DND-41 (cell line): Measurements from ENCODE around the gene GBX1.

Experiments
- ATAC-seq: fragments of 200-7000 bp; cut with Tn5 transposase; 3 replicates; pipeline ENCODE4 v1.9.1; 2021; ENCODE audit warnings: low read depth; ENCODE audit not compliant: insufficient read depth
- DNase-seq: peaks from one replicate; pipeline ENCODE4 v3.0.0-alpha.2; 2020
- H2AFZ ChIP-seq: 2 replicates; pipeline ENCODE4 v1.6.0; 2012; ENCODE audit warnings: low read depth, low read length
- H3K27ac ChIP-seq: 2 replicates; pipeline ENCODE4 v1.5.1; 2012; ENCODE audit warnings: low read length, inconsistent platforms
- H3K27me3 ChIP-seq: fragments of 200-600 bp; sonication (generic); 2 replicates; pipeline ENCODE4 v1.6.0; 2012; ENCODE audit warnings: low read length, mild to moderate bottlenecking, inconsistent platforms; ENCODE audit not compliant: insufficient read depth, poor library complexity
- H3K36me3 ChIP-seq: 2 replicates; pipeline ENCODE4 v1.5.1; 2012; ENCODE audit warnings: low read length, inconsistent platforms; ENCODE audit not compliant: insufficient read depth
- H3K4me1 ChIP-seq: 2 replicates; pipeline ENCODE4 v1.5.1; 2012; ENCODE audit warnings: mild to moderate bottlenecking, low read length; ENCODE audit not compliant: insufficient read depth
- H3K4me2 ChIP-seq: 2 replicates; pipeline ENCODE4 v1.6.0; 2012; ENCODE audit warnings: mild to moderate bottlenecking, moderate library complexity, low read length, inconsistent platforms; ENCODE audit not compliant: insufficient read depth
- H3K4me3 ChIP-seq, 2 experiments: fragments of 200-600 bp in 1 of 2; shearing (Covaris generic) in 1 of 2; 2 replicates each; pipeline ENCODE4 v1.5.1; 2012 to 2016; ENCODE audit warnings: inconsistent platforms in 2 of 2, low read length in 2 of 2, mild to moderate bottlenecking in 2 of 2, low read depth in 1 of 2, moderate library complexity in 1 of 2
- H3K79me2 ChIP-seq: 2 replicates; pipeline ENCODE4 v1.6.0; 2012; ENCODE audit warnings: low read length, inconsistent platforms; ENCODE audit not compliant: insufficient read depth
- H3K9ac ChIP-seq: 2 replicates; pipeline ENCODE4 v1.6.0; 2012; ENCODE audit warnings: low read depth, mild to moderate bottlenecking, inconsistent platforms, low read length, moderate library complexity
- H3K9me3 ChIP-seq: 2 replicates; pipeline ENCODE4 v1.5.1; 2012; ENCODE audit warnings: low read length, moderate library complexity, mild to moderate bottlenecking, inconsistent platforms; ENCODE audit not compliant: insufficient read depth, severe bottlenecking
- H4K20me1 ChIP-seq: 2 replicates; pipeline ENCODE4 v1.6.0; 2012; ENCODE audit warnings: low read length; ENCODE audit not compliant: insufficient read depth
- EZH2 ChIP-seq: IDR thresholded peaks from 3 replicates; pipeline ENCODE4 v1.6.1; 2012; ENCODE audit warnings: borderline replicate concordance, low read depth, mild to moderate bottlenecking, moderate library complexity, low read length, inconsistent platforms; ENCODE audit not compliant: severe bottlenecking
- TF ChIP-seq, protein P1 (sequence below): IDR thresholded peaks from 2 replicates; pipeline ENCODE4 v1.5.1; 2012; ENCODE audit warnings: borderline replicate concordance, low read length, moderate library complexity, mild to moderate bottlenecking; ENCODE audit not compliant: poor library complexity, severe bottlenecking; ENCODE audit errors: extremely low read depth

The GBX1 gene

DNA sequence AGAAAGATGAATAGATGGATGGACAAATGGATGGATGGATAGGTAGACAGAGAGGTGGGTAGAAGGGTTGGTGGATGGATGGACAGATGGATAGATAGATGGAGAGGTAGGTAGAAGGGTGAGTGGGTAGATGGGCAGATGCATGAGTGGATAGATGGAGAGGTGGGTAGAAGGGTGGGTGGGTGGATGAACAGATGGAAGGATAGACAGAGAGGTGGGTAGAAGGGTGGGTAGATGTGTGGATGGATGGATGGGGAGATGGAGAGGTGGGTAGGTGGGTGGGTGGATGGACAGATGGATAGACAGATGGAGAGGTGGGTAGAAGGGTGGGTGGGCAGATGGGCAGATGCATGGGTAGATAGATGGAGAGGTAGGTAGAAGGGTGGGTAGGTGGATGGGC is 30.4 kb upstream of the GBX1 start:
- Histone ChIP-seq H3K4me2 (no peak overlapping the region), H3K4me3 (no peak overlapping the region), H3K36me3 (no peaks in the 10 kb centered on the region), H3K79me2 (no peaks in the 10 kb centered on the region), H2AFZ (no peak overlapping the region), H3K27me3 (peaks cover 39% of the 10 kb centered on the region), H3K4me1 (no peaks in the 10 kb centered on the region), H3K27ac (no peak overlapping the region), H4K20me1 (no peaks in the 10 kb centered on the region; the same call in 1 of the 2 replicates), H3K9ac (no peak overlapping the region), H3K9me3 (no peaks in the 10 kb centered on the region)
- ATAC-seq = no peak
- DNase-seq = no peak
- no peak for TF ChIP-seq EZH2
- TF ChIP-seq, protein P1, sequence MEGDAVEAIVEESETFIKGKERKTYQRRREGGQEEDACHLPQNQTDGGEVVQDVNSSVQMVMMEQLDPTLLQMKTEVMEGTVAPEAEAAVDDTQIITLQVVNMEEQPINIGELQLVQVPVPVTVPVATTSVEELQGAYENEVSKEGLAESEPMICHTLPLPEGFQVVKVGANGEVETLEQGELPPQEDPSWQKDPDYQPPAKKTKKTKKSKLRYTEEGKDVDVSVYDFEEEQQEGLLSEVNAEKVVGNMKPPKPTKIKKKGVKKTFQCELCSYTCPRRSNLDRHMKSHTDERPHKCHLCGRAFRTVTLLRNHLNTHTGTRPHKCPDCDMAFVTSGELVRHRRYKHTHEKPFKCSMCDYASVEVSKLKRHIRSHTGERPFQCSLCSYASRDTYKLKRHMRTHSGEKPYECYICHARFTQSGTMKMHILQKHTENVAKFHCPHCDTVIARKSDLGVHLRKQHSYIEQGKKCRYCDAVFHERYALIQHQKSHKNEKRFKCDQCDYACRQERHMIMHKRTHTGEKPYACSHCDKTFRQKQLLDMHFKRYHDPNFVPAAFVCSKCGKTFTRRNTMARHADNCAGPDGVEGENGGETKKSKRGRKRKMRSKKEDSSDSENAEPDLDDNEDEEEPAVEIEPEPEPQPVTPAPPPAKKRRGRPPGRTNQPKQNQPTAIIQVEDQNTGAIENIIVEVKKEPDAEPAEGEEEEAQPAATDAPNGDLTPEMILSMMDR = no peak

DNA sequence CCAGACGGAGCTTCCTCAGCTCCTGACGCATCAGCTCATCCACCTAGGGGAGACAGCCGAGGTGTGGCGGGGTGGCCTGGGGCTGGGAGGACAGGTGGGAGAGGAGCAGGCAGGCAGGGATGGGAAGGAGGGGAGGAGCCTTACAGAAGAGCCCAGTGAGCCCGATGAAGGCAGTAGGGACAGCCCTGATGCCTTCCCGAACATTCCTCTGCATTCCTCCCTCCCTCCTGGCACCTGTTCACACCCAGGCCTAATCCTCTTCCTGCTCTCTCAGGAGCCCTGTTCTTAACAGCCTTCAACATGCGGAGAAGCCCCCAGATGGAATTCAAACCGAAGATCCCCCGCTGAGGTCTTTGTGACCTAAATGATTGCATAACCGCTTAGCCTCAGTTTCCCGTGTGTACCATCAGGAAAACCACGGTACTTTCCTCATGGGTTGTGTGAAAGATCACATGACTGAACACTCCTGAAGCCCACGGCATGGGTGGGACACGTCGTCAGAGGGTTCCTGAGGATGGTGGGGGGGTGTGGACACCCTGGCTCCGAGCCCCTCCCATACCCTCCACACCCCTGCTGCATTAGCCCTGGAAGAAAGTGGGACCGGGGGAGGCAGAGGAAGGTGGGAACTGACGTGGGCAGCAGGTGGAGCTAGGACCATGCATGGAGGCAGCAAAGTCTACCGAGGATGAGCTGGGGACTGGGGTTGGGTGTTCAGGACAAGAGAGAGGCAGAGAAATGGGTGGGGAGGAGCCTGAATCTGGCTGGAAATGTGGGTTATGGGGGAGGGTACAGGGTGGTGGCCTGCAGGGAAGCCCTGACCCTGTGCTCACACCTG is 28.3 kb upstream of the GBX1 start:
- H3K79me2 ChIP-seq = no peaks in the 10 kb centered on the region
- DNase-seq = no peak
- H3K9me3 ChIP-seq = no peaks in the 10 kb centered on the region
- H3K27ac ChIP-seq = no peak overlapping the region
- no peak overlapping the region for H3K4me2 ChIP-seq
- no peak overlapping the region for H2AFZ ChIP-seq
- H3K4me3 ChIP-seq = no peak overlapping the region
- H3K27me3 ChIP-seq = peaks cover 33% of the 10 kb centered on the region
- ATAC-seq = no peak
- TF ChIP-seq EZH2 = no peak
- TF ChIP-seq, protein P1 = no peak
- H3K4me1 ChIP-seq = no peaks in the 10 kb centered on the region
- no peaks in the 10 kb centered on the region; the same call in 1 of the 2 replicates for H4K20me1 ChIP-seq
- no peaks in the 10 kb centered on the region for H3K36me3 ChIP-seq
- no peak overlapping the region for H3K9ac ChIP-seq

DNA sequence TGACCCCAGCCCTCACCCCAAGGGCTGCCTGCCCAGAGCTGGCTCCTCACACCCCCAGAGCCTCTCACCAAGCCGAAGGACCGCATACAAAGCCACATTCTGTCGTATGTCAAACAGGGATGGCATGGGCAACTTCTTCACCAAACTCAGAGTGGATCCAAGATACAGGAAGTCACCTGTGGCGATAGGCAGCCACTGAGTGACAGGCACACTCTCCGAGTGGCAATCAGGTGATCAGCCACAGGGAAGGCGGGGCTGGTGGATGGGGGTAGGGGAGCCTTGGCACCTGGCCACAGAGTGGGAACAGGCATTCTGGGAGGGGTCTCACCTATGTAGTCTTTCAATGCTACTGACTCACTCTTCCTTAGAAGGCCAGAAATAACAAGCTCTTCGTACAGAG is 26.7 kb upstream of the GBX1 start:
- H3K9me3 ChIP-seq = no peaks in the 10 kb centered on the region
- ATAC-seq = no peak
- H3K27me3 ChIP-seq = peaks cover 31% of the 10 kb centered on the region

DNA sequence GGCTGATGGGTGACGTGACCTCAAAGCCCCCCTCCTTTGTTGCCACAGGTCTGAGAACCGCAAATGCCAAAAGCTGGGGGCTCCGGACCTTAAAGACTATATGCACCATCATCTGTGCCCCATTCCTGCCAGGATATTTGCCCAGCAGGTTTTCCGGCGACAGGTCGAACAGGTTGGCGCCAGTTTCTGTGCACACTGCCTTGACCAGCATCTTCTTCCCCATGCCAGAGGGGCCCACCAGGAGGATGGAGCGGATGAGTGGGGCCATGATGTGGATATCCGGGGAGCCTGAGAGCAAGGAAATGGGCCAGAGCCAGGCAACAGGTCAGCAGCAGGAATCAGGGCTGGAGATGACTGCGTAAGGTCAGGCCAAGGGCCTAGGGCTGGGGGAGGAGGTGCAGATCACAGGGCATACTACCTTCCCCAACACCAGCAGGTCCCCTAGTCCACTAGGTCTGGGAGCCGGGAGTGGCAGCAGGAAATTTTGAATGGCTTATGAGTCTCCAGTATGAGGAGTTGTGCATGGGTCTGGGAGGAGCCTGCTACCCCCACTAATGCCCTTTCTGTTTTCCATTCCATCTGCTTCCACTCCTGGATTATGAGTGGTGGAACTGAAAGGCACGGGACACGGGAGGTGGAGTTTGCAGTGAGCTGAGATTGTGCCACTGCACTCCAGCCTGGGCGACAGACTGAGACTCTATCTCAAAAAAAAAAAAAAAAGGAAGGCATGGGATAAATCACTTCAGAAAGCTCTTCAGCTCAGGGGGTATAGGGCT is 25.9 kb upstream of the GBX1 start:
- Histone ChIP-seq H2AFZ (no peak overlapping the region), H3K4me1 (no peaks in the 10 kb centered on the region), H3K27me3 (peaks cover 24% of the 10 kb centered on the region), H3K79me2 (no peaks in the 10 kb centered on the region), H3K36me3 (no peaks in the 10 kb centered on the region), H3K4me2 (no peak overlapping the region), H4K20me1 (no peaks in the 10 kb centered on the region), H3K9me3 (no peaks in the 10 kb centered on the region), H3K27ac (no peak overlapping the region), H3K4me3 (no peak overlapping the region), H3K9ac (no peak overlapping the region)
- ATAC-seq = no peak
- TF ChIP-seq, protein P1 = no peak
- no peak for TF ChIP-seq EZH2
- no peak for DNase-seq

More for the DNA sequence above, 26.7 kb upstream of the GBX1 start:
- Histone ChIP-seq H3K27ac (no peak overlapping the region), H4K20me1 (no peaks in the 10 kb centered on the region; the same call in 1 of the 2 replicates), H3K4me2 (no peak overlapping the region), H3K79me2 (no peaks in the 10 kb centered on the region), H3K4me3 (no peak overlapping the region), H3K4me1 (no peaks in the 10 kb centered on the region), H2AFZ (no peak overlapping the region), H3K36me3 (no peaks in the 10 kb centered on the region), H3K9ac (no peak overlapping the region)
- TF ChIP-seq EZH2 = no peak
- no peak for DNase-seq
